Erythroblast (primary cell): ENCODE data around the gene GALNT18.

Experiments used
- GATA1 ChIP-seq: IDR thresholded peaks from 2 replicates; pipeline ENCODE4 v1.6.1; 2011; ENCODE audit warnings: low read depth, mild to moderate bottlenecking, control low read depth, low read length, moderate library complexity
- POLR2A ChIP-seq: IDR thresholded peaks from 2 replicates; pipeline ENCODE4 v1.6.1; 2011; ENCODE audit warnings: mild to moderate bottlenecking, low read length

- TF ChIP-seq POLR2A (no peak), GATA1 (no peak)
Observed at GRCh38 chr11:11540157-11540556, 81.6 kb downstream of the GALNT18 start.
